CD4-positive, alpha-beta T cell treated with Interleukin-2 at 100 ng/mL for 4 hours (primary cell): Measurements from ENCODE around the gene CACNB1.

ENCODE experiments used
- DNase-seq: peaks from one replicate; pipeline ENCODE4 v3.0.0-alpha.2; 2020; ENCODE audit warnings: low spot score

The CACNB1 gene

GRCh38 chr17:39200957-39201510 lies 3.6 kb upstream of the CACNB1 start:
- DNase-seq = no peak

GRCh38 chr17:39200070-39200879 lies 2.8 kb upstream of the CACNB1 start, which contains the start of gene RPL19:
TSS of gene RPL19 (plus strand) at chr17:39200283. CDS start at chr17:39200345, 62 bp downstream.
- DNase-seq = no peak

GRCh38 chr17:39199820-39200069 lies 2.3 kb upstream of the CACNB1 start:
- peak; percentile 91 for DNase-seq

- no peak for DNase-seq
Measured at GRCh38 chr17:39198186-39198566, 707 bp upstream of the CACNB1 start.

- DNase-seq = no peak
Measured at GRCh38 chr17:39196808-39197291, 619 bp downstream of the CACNB1 start.

- DNase-seq = no peak
Measured at GRCh38 chr17:39196241-39196807, 1.1 kb downstream of the CACNB1 start.

- DNase-seq = peak; percentile 19
Measured at GRCh38 chr17:39195568-39196160, 1.8 kb downstream of the CACNB1 start.

GRCh38 chr17:39194985-39195524 lies 2.4 kb downstream of the CACNB1 start:
- DNase-seq = no peak

- DNase-seq = no peak
Measured at GRCh38 chr17:39194089-39194984, 3.1 kb downstream of the CACNB1 start.

- no peak for DNase-seq
Measured at GRCh38 chr17:39193346-39193745, 4.1 kb downstream of the CACNB1 start.

GRCh38 chr17:39192901-39193300 lies 4.6 kb downstream of the CACNB1 start:
- no peak for DNase-seq

GRCh38 chr17:39191750-39192510 lies 5.5 kb downstream of the CACNB1 start:
- DNase-seq = no peak

- DNase-seq = no peak
Measured at GRCh38 chr17:39187152-39187830, 10.2 kb downstream of the CACNB1 start.

GRCh38 chr17:39186481-39187002 lies 10.9 kb downstream of the CACNB1 start:
- no peak for DNase-seq

- no peak for DNase-seq
Measured at GRCh38 chr17:39183720-39184119, 13.7 kb downstream of the CACNB1 start.

- no peak for DNase-seq
Measured at GRCh38 chr17:39183045-39183444, 14.4 kb downstream of the CACNB1 start.

- DNase-seq = no peak
Measured at GRCh38 chr17:39181303-39181702, 16.2 kb downstream of the CACNB1 start.

- DNase-seq = no peak
Measured at GRCh38 chr17:39178536-39178935, 18.9 kb downstream of the CACNB1 start.

GRCh38 chr17:39177256-39177655 lies 20.2 kb downstream of the CACNB1 start:
- no peak for DNase-seq

- no peak for DNase-seq
Measured at GRCh38 chr17:39175695-39176093, 21.8 kb downstream of the CACNB1 start.
